ENCODE data around the gene ARAP2. TPM values are rescaled to one million over a fixed set of nuclear protein-coding genes. Genes with fewer than 3 reads are reported as not detected.

The ARAP2 gene
- total RNA-seq, 1 experiment from 2014 or later: 0.32 TPM

DNA sequence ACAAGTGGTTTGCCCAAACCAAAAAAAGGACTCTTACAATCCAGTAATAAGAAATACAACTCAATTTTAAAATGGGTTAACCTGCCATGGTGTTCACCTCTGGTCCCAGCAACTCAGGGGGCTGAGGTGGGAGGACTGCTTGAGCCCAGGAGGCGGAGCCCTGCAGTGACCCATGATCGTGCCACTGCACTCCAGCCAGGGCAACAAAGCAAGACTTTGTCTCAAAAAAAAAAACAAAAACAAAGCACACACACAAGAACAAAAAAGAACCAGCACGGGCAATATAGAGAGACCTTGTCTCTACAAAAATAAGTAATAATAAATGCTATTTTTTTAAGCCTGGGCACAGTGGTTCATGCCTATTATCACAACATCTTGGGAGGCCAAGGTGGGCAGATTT is 28.7 kb downstream of the ARAP2 start:
- DNase-seq (ENCODE audit: low read depth): no peak

DNA sequence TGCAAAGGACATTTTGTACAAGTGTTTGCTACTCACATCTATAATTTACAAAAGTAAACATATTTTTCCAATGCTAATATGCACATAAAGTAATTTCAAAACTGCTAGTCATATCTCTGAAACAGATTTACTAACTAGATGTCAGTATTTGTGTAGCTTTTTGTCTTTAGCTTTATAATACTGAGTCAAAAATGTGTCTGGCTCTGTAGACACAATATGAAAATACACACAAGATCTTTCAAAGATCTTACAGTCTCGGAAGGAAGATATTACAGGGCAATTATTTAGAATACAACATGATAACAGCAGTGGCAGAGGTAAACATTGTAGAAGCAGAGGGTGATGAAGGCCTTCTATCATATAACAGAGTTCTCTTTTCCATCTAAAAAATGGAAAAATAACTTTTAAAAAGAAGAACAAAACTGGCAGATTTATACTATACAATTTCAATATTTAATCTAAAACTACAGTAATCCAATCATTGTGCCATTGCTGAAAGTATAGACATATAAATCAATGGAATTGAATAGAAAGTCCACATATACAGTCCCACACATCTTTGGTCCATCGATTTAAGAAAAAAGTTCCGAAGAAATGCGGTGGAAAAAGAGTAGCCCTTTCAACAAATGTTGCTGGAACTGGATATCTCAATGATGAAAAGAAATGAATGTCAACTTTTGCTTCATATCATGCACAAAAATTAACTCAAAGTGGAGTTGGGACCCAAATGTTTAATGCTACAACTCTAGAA is 29.4 kb downstream of the ARAP2 start:
- DNase-seq (ENCODE audit: low read depth): no peak

DNA sequence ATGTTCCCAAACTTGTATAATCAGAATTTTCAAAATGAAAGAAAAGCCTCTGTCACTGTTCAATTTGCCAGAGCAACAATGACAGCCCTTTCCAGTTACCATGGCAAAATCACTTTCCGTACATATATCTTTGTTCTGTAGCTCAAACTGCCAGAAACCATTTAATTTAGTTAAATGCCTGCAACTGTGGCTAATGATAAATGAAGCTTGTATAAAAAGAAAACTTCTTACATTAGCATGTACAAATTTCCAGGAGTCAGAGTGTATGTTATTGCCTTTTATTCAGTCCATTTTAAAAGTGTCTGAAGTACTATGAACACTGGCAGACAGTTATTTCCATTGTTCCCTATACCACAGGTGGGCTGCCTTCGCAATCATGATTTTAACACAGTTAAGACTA is 30.3 kb downstream of the ARAP2 start:
- DNase-seq (ENCODE audit: low read depth): no peak

DNA sequence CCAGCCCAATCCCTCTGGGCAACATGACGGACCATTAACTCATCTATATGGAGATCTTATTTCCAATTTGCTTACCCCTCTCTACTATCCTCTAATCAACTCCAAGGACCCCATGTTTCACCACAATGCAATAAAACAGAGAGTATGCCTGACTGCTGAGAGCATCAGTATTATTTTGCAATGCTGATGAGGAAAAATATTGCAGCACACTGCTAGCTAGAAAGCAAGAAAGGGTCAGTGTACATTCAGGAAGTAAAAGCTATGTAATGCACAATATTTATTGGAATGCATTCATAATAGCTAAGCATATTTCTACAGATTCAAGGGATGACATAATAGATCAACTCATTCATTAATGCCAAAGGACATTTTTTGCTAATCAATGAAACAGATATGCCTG is 33.2 kb downstream of the ARAP2 start:
- DNase-seq (ENCODE audit: low read depth): no peak

DNA sequence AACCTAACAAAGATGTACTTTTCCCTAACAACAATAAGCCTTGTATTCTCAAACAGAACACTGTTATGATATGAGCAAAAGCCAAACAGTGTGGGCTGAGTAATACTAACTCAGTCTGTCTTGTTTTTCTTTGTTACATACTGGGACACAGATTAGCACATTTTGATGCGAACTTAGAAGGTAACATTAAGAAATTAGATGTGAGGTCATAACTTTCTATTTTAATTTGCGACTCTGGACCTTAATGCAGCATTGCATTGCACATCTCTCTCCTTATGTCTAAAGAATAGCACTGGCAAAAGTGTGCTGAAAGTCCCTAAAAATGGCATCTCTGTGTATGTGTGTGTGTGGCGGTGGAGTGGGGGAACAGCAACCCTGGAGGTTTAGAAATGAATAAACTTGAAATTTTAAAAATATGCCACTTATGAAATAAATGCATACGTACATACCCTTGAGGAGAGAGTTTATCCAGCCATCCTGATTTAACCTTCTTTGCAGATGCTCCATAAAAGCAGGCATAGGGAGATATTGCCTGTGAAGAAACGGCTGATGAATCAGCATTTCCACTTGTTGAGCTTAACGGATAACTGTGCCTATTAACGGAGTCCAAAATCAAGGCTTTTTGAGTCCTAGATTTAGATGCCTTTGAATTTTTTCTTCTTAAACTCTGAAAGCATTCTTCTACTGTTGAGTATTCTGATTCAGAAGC is 34.2 kb downstream of the ARAP2 start:
- no peak for DNase-seq (ENCODE audit: low read depth)

DNA sequence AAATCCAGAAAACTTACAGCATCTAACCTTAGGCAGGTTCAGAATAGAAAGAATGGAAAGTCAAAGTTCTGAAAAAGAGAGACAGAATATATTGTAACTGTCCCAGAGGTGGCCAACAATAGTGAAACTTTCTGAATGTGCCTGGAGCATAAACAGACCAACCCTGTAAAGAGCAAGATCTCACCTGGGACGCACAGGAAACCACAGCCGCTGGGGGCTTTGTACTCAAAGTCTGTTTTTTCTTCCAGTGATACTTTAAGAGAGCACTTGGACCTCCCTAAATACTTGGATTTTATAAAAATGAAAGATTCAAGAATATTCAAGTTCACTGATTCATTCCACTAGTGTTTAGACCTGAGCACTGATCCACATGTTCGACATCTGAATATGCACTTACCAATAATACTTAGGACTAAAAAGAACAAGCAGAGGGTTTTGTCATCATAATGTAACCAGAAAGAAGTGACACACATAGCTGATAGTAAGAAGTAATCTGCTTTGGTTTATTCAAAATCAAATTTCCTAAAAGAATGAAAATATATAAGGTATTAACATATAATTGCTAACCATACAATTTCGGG is 35.3 kb downstream of the ARAP2 start:
- no peak for DNase-seq (ENCODE audit: low read depth)

DNA sequence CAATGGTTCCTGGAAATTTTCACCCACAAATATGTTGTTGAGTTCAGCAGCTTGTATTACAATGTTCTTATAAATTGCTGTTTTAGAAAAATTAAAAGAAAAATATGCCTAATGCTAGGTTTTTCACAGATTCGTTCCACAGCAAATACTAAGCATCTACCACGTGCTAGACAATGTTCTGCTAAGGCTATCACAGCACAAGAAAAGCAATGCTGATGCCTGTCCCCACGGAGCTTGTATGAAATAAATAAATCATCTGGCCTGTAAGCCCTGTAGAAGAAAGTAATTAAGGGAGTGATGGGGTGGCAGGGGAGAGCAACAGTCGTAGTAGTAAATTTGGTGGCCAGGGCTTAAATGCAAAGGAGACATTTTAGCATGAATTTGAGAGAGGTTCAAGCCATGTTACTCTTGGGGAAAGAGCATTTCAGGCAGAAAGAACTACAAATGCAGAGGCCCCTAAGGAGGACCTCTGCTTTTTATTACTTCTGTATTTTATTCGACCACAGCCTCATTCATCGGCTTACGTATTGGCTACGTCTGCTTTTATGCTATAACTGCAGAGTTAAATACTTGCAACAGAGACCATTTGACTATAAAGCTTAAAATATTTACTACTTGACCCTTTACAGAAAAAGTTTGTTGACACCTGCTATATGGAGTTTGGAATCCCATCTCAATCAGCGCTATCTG is 36.3 kb downstream of the ARAP2 start:
- DNase-seq (ENCODE audit: low read depth): no peak

DNA sequence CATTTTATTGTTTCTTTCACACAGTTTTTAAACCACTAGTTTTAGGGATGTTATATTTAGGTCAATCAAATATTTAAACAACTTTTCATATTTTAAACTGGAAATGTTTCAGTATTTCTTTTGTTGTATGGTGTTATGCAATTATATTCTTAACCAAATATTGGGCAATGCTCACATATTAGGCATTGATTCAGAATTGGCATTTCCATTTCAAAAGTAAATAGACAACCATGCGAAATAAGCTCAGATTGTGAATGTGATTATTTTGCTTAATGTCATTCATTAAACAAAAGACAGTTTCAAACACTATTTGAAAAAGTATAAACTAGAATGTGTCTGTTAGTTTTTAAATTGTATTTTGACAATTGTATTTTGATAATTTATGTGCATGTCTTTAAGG is 36.9 kb downstream of the ARAP2 start:
- DNase-seq (ENCODE audit: low read depth): no peak

DNA sequence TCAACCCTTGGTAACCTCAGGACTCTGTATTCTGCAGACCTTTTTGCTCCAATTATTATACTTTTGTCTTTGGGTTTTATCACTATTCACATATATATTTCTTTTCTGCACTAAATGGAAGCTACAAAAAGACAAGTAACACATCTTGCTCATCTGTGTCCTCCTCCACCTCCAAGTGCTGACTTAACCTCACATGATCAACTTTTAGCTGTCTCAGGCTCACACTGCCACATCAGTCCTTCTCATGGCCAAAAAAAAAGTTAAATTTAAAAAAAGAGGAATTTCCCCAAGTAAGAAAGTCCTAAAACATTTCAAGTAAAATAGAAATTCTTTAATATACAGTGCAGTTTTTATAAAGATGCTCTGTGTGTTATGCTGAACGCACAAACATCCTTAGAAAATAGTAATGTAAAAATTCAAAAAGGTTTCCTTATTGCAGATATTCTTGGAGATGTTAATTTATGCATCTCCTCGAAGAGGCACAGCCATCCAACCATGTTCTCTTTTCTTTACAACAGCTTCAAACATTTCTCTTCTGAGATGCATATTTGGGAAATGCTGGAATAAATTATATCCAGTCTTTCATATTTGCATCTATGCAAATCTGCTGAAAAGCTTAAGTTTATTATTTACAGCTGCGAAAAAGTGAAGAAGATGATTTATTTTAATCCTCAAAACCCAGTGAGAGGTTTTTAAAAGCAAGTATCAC is 37.6 kb downstream of the ARAP2 start:
- no peak for DNase-seq (ENCODE audit: low read depth)

DNA sequence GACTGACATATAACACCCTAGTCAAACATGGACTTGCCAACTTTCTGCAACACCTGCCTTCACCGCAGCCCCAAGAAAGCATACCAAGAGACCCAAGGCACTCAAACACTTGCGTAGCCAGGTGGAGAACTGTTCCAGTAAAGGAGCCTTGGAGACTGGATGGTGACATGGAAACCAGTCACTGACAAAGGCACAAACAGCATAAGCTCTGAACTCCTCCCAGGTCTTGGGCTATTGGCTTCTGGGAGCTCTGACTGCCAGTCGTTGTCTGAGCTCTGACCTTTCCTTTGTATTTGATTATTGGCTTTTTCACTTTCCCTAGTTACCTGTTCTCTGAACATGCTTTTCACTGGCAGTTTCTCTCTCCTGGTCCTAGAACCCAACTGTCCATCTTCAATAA is 38.3 kb downstream of the ARAP2 start:
- no peak for DNase-seq (ENCODE audit: low read depth)

DNA sequence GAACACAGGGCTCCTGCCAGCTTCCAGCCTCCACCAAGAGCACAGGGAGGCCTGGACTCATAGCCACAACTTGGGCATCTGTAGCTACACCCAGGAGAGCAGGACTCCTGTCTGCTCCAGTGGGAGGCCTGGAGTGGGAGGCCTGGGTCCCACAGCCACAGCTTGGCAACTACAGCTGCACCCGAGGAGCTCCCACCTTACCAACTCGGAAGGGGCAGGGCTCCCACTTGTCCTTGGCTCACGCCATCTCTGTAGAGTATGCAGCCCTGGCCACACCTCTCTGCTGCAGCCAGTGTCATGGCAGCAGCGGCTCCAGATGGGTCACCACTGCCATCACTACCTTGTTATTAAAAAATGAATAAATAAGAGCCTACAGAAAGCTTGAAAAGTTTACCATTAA is 45.5 kb downstream of the ARAP2 start:
- DNase-seq (ENCODE audit: low read depth): no peak

DNA sequence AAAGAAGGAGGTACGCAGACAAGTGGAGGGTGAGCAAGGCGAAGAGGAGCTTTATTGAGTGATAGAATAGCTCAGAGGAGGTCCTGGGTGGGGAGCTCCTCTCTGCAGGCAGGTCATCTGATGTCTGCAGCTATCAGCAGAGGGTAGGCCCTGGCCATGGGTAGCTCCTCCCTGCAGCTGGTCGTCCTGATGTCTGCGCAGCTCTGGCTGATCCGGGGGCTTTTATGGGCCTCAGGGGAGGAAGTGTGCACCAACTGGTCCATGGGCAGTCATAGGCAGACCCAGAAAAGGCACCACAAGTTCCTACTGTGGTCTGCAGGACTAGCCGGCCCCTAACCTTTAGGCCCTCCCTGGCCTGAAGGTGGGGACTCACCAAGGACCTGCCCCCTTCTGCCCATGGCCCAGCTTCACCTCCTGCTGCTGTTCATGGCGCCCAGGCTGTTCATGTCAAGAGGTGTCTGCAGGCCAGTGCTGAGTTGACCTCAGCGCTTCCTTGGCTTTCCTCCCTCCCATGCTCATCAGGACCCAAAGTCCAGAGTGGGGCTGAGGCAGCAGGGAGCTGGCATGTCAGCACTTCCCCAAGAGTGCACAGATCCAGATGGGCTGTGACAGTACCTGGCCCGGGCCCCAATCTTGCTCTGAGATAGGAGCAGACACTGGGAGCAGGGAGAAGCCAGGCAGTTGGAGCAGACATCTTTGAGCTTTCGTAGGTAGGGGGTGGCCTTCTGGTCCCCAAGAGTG is 46.1 kb downstream of the ARAP2 start:
- DNase-seq (ENCODE audit: low read depth): no peak

DNA sequence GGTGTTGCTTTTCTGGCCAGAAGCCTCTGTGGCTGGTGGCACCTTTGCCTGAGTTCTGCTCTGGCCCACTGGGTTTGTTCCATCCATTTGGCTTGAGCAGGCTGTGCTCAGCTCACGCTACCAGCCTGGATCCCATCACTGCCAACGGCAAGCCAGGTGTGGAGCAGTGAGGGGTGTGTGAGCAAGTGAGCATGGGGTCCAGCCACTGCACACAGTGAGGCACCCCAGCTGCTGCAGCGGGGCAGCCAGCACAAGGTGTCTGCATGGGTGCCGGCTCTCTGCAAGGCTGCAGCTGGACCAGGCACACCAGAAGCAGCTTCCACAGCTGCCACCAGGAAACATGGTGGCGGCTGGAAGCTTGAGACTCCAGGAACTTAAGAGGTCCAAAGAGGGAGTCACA is 46.8 kb downstream of the ARAP2 start:
- no peak for DNase-seq (ENCODE audit: low read depth)

DNA sequence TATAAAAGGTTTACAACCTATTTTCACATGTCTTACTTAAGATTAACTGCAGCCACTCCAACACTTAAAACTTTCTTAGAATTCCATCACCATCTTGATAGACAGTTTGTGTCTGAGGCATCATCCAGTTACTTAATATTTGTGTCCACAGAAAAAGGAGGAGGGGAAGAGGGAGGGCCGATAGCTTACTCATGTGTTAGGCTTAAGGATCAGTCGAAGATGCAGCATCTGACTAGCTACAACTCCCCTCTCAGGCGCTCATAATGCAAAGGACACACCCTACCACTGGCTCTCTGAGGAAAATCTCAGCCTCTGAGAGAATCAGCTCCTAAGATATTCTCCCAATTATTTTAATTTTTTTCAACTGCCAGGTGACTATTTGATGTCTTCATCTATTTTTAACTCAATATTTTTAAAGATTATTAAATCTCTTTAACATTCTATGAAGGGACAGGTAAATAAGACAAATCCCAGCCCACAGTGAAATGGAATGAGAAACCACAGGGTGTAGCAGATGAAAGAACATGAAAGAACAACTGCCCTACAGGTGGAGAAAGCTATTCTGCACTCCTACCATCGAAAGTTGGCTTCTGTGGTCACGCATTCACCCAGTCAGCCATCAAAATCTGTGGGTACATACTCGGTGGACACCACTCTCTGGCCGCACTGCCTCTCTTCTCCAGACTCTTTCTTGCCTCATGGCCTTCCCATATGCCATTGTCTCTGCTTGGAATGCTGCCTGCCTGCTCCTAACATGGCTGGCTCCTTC is 48.0 kb downstream of the ARAP2 start:
- DNase-seq (ENCODE audit: low read depth): no peak

DNA sequence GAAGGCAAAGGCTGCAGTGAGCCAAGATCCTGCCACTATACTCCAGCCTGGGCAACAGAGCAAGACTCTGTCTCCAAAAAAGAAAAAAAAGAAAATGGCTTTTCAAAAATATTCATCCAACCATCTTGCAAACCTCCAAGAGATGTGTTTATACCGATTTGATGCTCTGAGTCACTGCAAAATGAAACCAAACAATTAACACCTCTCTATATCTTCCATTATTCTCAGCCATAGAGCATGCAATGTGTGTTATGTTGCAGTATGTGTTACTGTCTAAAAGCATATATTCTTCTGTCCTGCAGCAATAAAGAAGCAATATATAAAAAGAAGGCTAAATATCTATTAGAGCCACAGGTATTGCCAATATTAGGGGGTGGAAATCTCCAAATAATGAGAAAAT is 51.4 kb downstream of the ARAP2 start:
- no peak for DNase-seq (ENCODE audit: low read depth)

DNA sequence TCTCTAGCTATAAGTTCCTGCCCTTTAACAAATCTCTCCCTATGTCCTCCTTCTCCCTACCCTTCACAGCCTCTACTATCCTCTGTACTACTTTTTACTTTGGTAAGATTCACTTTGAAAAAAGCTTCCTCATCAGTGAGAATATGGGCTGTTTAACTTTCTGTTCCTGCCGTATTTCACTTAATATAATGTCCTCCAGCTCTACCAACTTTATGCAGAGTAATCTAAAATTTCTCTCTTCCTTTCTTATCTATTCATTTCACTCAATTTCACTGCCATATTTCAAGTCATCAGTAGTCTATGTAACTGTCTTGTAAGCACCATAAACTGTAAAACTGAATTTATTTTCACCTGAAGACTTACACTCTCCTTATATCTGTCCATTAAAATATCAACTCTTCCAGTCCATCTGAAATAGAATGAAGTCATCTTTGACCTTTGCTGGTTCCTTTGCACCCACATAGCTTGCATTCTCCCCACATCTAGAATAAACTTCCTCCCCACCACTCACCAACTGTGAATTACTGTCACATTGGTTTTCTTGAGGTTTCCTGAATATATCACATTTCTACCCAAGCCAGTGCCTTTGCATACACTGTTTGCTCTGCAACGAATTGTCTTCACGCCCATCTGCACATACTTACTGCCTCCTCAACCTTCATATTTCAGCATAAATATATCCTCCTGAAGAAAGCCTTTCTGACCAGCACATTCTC is 54.6 kb downstream of the ARAP2 start:
- DNase-seq (ENCODE audit: low read depth): no peak

DNA sequence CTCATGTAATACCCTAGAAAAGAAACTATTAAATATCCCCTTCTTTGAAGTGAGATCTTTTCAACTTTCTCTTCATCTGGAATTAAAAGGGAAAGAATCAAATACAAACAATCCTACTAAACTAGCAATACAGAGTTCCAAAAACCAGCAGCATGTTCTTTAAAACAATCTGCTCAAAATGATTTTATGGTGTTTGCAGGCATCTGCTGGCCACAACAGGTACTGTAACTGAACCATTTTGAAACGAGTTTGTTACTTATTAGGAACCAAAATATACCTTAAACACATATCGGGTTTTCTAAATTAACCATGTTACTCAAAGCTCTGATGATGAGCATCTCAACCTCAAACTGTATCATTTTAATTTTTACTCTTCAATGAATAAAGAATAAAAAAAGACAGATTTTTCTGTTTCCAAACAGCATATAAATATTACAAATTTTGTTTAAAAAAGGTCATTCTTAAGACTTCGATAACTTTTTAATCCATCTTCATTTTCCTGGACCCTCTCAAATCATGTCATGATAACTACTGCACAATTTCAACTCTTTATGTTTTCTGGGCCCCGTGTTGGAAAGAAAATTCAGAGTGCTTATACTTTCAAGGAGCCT is 56.5 kb downstream of the ARAP2 start:
- peak; percentile 5 for DNase-seq (ENCODE audit: low read depth)

DNA sequence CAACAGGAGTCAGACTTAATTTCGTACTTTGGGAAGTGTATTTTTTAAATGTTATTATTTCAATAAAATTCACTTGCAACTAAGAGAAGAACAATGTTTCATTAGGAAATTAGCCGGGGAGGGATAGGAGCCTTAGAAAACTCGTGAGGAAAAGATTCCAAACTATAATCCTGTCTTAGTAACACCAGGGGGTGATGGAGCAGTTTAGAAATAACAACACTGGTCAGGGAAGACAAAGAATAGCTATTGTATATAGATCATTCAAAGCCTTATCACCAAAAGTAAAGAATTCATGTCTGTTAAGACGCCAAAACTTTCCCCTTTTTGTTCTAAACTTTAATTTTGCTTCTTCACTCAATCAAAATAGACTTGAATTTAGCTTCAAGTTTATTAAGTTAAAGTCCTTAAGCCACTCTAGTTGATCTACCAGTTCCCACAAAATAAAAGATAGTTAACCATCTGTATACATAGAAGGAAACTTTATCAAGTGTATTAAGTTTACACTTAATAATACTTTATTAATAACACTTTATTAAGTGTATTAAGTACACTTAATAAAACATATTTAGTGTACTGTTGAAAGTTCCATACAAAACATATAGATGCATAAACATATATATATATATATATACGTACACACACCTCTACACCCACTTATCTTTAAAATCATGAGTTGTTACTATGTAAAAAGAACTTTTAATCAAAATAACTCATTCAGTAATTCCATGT is 60.5 kb downstream of the ARAP2 start:
- no peak for DNase-seq (ENCODE audit: low read depth)

DNA sequence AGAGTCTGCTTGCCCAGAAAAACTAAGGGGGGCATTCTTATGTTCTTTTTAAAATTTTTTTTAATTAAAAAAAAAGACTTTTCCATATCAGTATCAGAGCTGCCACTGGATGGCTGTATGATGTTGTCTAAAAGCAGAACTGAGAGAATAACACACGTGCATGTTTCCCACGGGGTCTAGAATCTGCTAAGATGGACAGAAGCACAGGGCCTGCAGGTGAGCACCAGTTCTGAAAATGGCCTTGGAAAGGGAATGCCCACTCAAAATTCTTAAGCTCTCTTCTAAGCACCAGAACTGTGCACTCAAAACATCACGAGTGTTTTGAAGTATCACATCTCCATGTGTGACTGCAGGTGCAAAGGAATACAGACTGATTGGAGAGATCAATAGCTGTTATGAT is 61.1 kb downstream of the ARAP2 start:
- DNase-seq (ENCODE audit: low read depth): no peak
